Effector CD4-positive, alpha-beta T cell (primary cell): Measurements from ENCODE around the gene CAVIN1.
"Not testable (repeated sequence)": the region's sequence is repeated elsewhere in the genome, so short reads cannot be mapped to it uniquely, and the experiment has no call there.

Experiments
- DNase-seq: peaks from one replicate; pipeline ENCODE4 v3.0.0-alpha.2; 2020

CAVIN1 gene

GRCh38 chr17:42404326-42405055, 18.6 kb downstream of the CAVIN1 start:
- no peak for DNase-seq

GRCh38 chr17:42403150-42403549, 19.9 kb downstream of the CAVIN1 start:
- peak; percentile 11 for DNase-seq

- DNase-seq, result no peak
These were observed 20.9 kb downstream of the CAVIN1 start for GRCh38 chr17:42402117-42402516.

- DNase-seq, result not testable (repeated sequence)
These were observed 22.1 kb downstream of the CAVIN1 start for GRCh38 chr17:42400844-42401375.

- no peak for DNase-seq
These were observed 22.9 kb downstream of the CAVIN1 start for GRCh38 chr17:42399948-42400843.

- DNase-seq, result no peak
These were observed 23.9 kb downstream of the CAVIN1 start for GRCh38 chr17:42399121-42399520.

GRCh38 chr17:42395601-42396000, 27.5 kb downstream of the CAVIN1 start:
- DNase-seq, result not testable (repeated sequence)

- no peak for DNase-seq
These were observed 28.2 kb downstream of the CAVIN1 start for GRCh38 chr17:42394838-42395237.

GRCh38 chr17:42392692-42393415, 30.2 kb downstream of the CAVIN1 start:
- DNase-seq, result no peak

GRCh38 chr17:42391439-42391838, 31.6 kb downstream of the CAVIN1 start:
- not testable (repeated sequence) for DNase-seq

- DNase-seq, result no peak
These were observed 33.2 kb downstream of the CAVIN1 start for GRCh38 chr17:42389899-42390298.

- no peak for DNase-seq
These were observed 34.0 kb downstream of the CAVIN1 start for GRCh38 chr17:42389135-42389417.

- DNase-seq, result peak; percentile 100
These were observed 34.5 kb downstream of the CAVIN1 start, which contains the start of gene STAT3 for GRCh38 chr17:42388381-42389134. Gene STAT3 (minus strand): TSS chr17:42388442. CDS start chr17:42348516, 39,926 bp downstream.

GRCh38 chr17:42387661-42388380, 35.2 kb downstream of the CAVIN1 start:
- DNase-seq, result peak; percentile 16

- DNase-seq, result no peak
These were observed 36.0 kb downstream of the CAVIN1 start for GRCh38 chr17:42386777-42387657.

- DNase-seq, result no peak
These were observed 41.2 kb downstream of the CAVIN1 start for GRCh38 chr17:42381898-42382297.

GRCh38 chr17:42380935-42381334, 42.1 kb downstream of the CAVIN1 start:
- DNase-seq, result no peak

- no peak for DNase-seq
These were observed 44.0 kb downstream of the CAVIN1 start for GRCh38 chr17:42378959-42379594.

- DNase-seq, result no peak
These were observed 44.6 kb downstream of the CAVIN1 start for GRCh38 chr17:42378359-42378958.

GRCh38 chr17:42373896-42374295, 49.2 kb downstream of the CAVIN1 start:
- DNase-seq, result no peak
